GM18868 (cell line): ENCODE data around the gene CTNND2.

ENCODE experiments used
- ATAC-seq: cut with Tn5 transposase; IDR thresholded peaks from one replicate; pipeline ENCODE4 v1.9.1; 2021; ENCODE audit warnings: mild to moderate bottlenecking, moderate library complexity; ENCODE audit not compliant: unreplicated experiment

Gene CTNND2

GRCh38 chr5:11527652-11528349 lies 376.4 kb downstream of the CTNND2 start:
- no peak for ATAC-seq

GRCh38 chr5:11525020-11525419 lies 379.2 kb downstream of the CTNND2 start:
- no peak for ATAC-seq

GRCh38 chr5:11524188-11524587 lies 380.1 kb downstream of the CTNND2 start:
- no peak for ATAC-seq

- ATAC-seq: no peak
Measured at GRCh38 chr5:11522796-11523195, 381.4 kb downstream of the CTNND2 start.

- ATAC-seq: no peak
Measured at GRCh38 chr5:11520241-11520930, 383.9 kb downstream of the CTNND2 start.

GRCh38 chr5:11519236-11519635 lies 385.0 kb downstream of the CTNND2 start:
- ATAC-seq: no peak

GRCh38 chr5:11518676-11519075 lies 385.6 kb downstream of the CTNND2 start:
- no peak for ATAC-seq

GRCh38 chr5:11514705-11515432 lies 389.4 kb downstream of the CTNND2 start:
- ATAC-seq: no peak

- ATAC-seq: no peak
Measured at GRCh38 chr5:11511878-11512277, 392.4 kb downstream of the CTNND2 start.

GRCh38 chr5:11510889-11511288 lies 393.4 kb downstream of the CTNND2 start:
- ATAC-seq: no peak

GRCh38 chr5:11509793-11510192 lies 394.5 kb downstream of the CTNND2 start:
- ATAC-seq: no peak

GRCh38 chr5:11507156-11507910 lies 396.9 kb downstream of the CTNND2 start:
- no peak for ATAC-seq

GRCh38 chr5:11504886-11505193 lies 399.4 kb downstream of the CTNND2 start:
- ATAC-seq: no peak

- ATAC-seq: no peak
Measured at GRCh38 chr5:11504065-11504885, 400.0 kb downstream of the CTNND2 start.

- no peak for ATAC-seq
Measured at GRCh38 chr5:11502783-11503182, 401.5 kb downstream of the CTNND2 start.

- no peak for ATAC-seq
Measured at GRCh38 chr5:11497651-11498050, 406.6 kb downstream of the CTNND2 start.

GRCh38 chr5:11496137-11496719 lies 408.0 kb downstream of the CTNND2 start:
- ATAC-seq: no peak

- ATAC-seq: no peak
Measured at GRCh38 chr5:11494340-11494739, 409.9 kb downstream of the CTNND2 start.

GRCh38 chr5:11491404-11492075 lies 412.7 kb downstream of the CTNND2 start:
- ATAC-seq: no peak

- no peak for ATAC-seq
Measured at GRCh38 chr5:11483630-11484029, 420.6 kb downstream of the CTNND2 start.
